Measurements from ENCODE around the gene ITGA2B.
A peak's percentile ranks its signal among the peaks of the same experiment; 100 is the strongest.
"Not testable (repeated sequence)": the region's sequence is repeated elsewhere in the genome, so short reads cannot be mapped to it uniquely, and the experiment has no call there.

The ITGA2B gene

DNA sequence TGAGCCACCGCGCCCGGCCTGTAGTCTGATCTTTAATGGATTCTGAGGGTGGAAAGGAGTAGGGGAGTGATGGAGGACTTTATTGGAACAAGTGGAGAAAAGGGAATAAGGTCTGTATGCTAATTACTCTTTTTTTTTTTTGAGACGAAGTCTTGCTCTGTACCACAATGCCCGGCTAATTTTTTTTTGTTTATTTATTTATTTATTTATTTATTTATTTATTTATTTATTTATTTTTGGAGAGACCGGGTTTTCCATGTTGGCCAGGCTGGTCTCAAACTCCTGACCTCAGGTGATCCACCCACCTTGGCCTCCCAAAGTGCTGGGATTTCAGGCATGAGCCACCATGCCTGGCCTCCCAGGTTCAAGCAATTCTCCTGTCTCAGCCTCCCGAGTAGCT lies 59.9 kb downstream of the ITGA2B start:
- not testable (repeated sequence) for DNase-seq

DNA sequence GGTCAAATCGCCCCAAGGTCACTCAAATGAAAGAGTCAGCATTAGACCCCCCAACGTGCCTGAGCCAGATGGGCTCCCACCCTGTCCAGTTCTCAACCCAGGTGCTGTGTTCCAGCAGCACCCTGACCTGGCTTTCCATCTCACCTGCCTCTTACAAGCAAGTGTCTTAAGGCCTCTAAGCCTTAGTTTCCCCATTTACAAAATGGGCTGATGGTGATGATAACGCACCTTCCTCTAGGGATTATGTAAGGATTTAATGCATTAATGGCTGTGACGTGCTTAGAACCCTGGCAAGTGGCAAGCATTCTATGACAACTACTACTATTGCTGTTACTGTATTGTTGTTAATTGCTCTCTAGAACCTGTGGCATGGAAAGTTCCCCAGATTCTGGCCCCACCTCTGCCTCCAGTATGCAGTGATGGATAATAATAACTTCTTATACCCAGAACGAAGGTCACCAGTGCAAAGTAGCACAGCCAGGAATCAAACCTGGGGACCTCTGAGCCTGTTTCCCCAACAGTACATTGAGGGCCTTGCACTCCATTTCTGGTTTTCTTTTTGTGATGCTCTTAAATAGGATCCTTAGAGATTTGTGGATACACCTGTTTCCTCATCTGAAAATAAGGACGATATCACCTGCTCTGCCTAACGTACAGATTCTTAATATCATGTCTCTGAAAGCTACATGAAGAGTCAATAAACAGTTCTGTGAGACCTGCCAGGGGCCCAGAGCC lies 61.6 kb downstream of the ITGA2B start:
- DNase-seq, result no peak

DNA sequence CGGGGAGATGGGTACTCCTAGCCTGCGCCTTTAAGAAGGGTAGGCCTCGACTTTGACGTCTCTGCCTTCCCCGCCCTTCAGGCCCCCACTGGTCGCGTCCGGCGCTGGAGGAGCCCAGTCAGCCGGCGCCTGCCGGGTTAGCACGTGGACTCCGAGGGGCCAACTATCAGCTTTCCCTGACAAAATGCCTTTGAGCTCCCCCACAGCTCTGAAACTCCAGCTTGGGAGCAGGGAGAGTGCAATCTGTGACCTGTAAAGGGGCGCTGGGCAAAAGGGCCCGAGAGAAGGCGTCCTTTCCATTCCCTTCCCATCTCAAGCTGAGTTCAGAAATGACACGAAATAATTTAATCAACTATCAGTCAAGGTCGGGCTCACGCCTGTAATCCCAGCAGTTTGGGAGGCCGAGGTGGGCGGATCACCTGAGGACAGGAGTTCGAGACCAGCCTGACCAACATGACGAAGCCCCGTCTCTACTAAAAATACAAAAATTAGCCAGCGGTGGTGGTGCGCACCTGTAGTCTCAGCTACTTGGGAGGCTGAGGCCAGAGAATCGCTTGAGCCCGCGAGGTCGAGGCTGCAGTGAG lies 62.5 kb downstream of the ITGA2B start:
- peak; percentile 94 for DNase-seq

DNA sequence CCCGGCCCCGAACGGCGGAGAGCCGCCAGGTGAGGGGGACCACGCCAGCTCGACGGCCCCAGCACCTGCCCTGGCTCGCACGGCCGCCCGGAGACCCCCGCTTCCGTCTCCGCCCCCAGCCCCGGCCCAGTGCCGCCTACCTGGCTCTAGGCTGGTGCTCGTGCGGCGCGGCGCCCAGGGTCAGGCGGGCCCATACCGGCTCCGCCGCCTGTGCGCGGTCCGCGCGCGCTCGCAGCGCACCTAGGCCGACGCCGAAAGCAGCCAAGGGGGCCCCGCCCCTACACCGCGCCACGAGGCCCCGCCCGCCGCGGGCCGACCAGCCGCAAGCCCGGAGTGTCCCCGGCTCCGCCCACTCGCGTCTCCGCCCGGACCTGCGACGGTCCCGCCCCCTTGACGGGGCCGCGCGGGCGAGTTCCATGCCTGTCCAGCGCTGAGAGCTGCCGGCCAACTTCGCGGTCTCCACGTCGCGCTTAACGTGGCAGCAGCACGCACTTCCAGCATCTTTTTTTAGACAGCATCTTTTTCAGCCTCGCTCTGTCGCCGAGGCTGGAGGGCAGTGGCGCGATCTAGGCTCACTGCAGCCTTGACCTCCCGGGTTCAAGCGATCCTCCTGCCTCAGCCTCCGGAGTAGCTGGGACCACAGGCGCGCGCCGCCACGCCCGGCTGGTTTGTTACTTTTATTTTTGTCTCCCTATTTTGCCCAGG lies 64.7 kb downstream of the ITGA2B start, which contains the start of gene SLC25A39:
Gene SLC25A39 (minus strand): TSS at position 253 of the 705 bp plus-strand sequence. CDS start 1,261 bp downstream, outside the sequence.
- DNase-seq, result peak; percentile 96

DNA sequence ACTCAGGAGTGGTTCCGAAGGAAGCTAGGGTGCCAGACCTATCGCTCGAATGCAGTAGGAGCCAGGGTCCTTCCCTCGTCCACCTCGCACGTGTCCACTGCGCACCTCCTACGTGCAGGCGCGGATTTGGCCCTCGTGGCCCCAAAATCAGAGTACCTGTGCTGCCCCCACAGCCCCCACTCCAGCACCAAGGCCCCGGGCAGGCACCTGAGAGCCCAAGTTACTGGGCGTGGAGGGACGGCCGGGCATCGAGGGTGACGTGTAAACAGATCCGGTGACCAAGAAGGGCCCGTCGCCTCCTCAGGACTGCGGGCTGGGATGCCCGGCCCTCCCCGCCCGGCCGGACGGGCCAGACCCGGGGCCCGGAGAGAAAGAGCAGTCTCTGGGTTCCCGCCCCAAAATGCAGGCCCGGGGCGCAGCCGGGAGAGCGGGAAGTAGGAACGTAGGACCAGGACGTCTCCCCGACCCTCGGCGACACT lies 65.3 kb downstream of the ITGA2B start:
- no peak for DNase-seq

DNA sequence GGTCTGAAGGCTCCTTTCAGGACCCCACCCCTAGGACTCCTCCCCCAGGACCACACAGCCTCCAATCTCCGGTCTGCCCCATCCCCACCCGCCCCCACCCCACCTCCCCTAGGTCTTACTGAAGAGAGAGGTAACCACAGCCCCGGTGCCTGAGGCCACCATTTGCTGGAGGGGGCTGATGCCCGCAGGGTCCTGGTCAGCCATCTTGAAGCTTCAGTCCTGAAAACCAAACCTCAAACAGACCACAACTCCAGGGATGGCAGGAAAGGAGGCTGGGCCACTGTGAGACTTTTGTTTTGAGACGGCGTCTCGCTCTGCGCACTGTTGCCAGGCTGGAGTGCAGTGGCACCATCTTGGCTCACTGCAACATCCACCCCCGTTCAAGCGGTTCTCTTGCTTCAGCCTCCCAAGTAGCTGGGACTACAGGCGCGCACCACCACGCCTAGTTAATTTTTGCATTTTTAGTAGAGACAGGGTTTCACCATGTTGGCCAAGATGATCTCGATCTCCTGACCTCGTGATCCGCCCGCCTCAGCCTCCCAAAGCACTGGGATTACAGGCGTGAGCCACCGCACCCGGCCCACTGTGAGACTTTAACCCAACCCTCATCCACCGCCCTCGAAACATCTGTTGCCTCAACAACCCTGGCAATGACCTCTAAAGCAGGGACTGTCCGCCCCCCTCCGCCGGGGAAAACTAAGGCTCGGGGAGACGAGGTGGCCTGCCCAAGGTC lies 65.9 kb downstream of the ITGA2B start:
- DNase-seq, result no peak

DNA sequence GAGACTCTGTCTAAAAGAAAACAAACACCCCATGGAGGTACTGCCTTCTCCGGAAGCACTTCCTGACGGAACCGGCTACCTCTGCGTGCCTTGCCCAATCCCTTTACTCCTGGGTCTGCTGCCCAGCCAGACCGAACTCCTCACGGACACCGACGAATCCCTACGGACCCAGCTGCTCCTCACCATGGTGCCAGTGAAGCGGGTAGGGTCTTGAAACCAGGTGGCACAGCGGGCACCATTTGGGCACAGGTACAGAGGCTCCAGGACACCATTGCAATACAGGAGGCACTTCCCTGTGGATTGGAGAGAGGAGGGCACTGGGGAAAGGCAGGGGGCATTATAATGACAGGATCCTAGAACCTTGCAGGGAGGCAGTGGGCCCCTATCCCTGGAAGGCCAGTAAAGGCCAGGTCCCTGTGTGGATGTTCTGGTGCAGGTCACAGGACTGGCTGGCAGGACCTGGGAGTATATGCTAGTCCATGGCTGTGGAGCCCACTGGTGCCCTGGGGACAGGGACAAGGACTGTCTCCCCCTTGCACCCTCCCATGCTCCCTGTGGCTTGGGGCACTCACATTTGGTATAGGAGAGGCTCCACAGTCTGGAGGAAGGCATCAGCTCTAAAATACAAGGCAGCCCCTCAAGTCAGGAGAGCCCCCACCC lies 67.1 kb downstream of the ITGA2B start:
- no peak for DNase-seq
